DND-41 (cell line): Measurements from ENCODE around the gene C1orf198.

ENCODE experiments used
- ATAC-seq: fragments of 200-7000 bp; cut with Tn5 transposase; 3 replicates; pipeline ENCODE4 v1.9.1; 2021; ENCODE audit warnings: low read depth; ENCODE audit not compliant: insufficient read depth
- DNase-seq: peaks from one replicate; pipeline ENCODE4 v3.0.0-alpha.2; 2020
- H2AFZ ChIP-seq: 2 replicates; pipeline ENCODE4 v1.6.0; 2012; ENCODE audit warnings: low read depth, low read length
- H3K27ac ChIP-seq: 2 replicates; pipeline ENCODE4 v1.5.1; 2012; ENCODE audit warnings: low read length, inconsistent platforms
- H3K27me3 ChIP-seq: fragments of 200-600 bp; sonication (generic); 2 replicates; pipeline ENCODE4 v1.6.0; 2012; ENCODE audit warnings: low read length, mild to moderate bottlenecking, inconsistent platforms; ENCODE audit not compliant: insufficient read depth, poor library complexity
- H3K36me3 ChIP-seq: 2 replicates; pipeline ENCODE4 v1.5.1; 2012; ENCODE audit warnings: low read length, inconsistent platforms; ENCODE audit not compliant: insufficient read depth
- H3K4me1 ChIP-seq: 2 replicates; pipeline ENCODE4 v1.5.1; 2012; ENCODE audit warnings: mild to moderate bottlenecking, low read length; ENCODE audit not compliant: insufficient read depth
- H3K4me2 ChIP-seq: 2 replicates; pipeline ENCODE4 v1.6.0; 2012; ENCODE audit warnings: mild to moderate bottlenecking, moderate library complexity, low read length, inconsistent platforms; ENCODE audit not compliant: insufficient read depth
- H3K4me3 ChIP-seq, 2 experiments: fragments of 200-600 bp in 1 of 2; shearing (Covaris generic) in 1 of 2; 2 replicates each; pipeline ENCODE4 v1.5.1; 2012 to 2016; ENCODE audit warnings: inconsistent platforms in 2 of 2, low read length in 2 of 2, mild to moderate bottlenecking in 2 of 2, low read depth in 1 of 2, moderate library complexity in 1 of 2
- H3K79me2 ChIP-seq: 2 replicates; pipeline ENCODE4 v1.6.0; 2012; ENCODE audit warnings: low read length, inconsistent platforms; ENCODE audit not compliant: insufficient read depth
- H3K9ac ChIP-seq: 2 replicates; pipeline ENCODE4 v1.6.0; 2012; ENCODE audit warnings: low read depth, mild to moderate bottlenecking, inconsistent platforms, low read length, moderate library complexity
- H3K9me3 ChIP-seq: 2 replicates; pipeline ENCODE4 v1.5.1; 2012; ENCODE audit warnings: low read length, moderate library complexity, mild to moderate bottlenecking, inconsistent platforms; ENCODE audit not compliant: insufficient read depth, severe bottlenecking
- H4K20me1 ChIP-seq: 2 replicates; pipeline ENCODE4 v1.6.0; 2012; ENCODE audit warnings: low read length; ENCODE audit not compliant: insufficient read depth
- EZH2 ChIP-seq: IDR thresholded peaks from 3 replicates; pipeline ENCODE4 v1.6.1; 2012; ENCODE audit warnings: borderline replicate concordance, low read depth, mild to moderate bottlenecking, moderate library complexity, low read length, inconsistent platforms; ENCODE audit not compliant: severe bottlenecking
- TF ChIP-seq, protein P1 (sequence below): IDR thresholded peaks from 2 replicates; pipeline ENCODE4 v1.5.1; 2012; ENCODE audit warnings: borderline replicate concordance, low read length, moderate library complexity, mild to moderate bottlenecking; ENCODE audit not compliant: poor library complexity, severe bottlenecking; ENCODE audit errors: extremely low read depth

The C1orf198 gene

GRCh38 chr1:230857077-230857476 lies 11.2 kb downstream of the C1orf198 start:
- no peaks in the 10 kb centered on the region for H3K79me2 ChIP-seq

GRCh38 chr1:230855886-230856285 lies 12.4 kb downstream of the C1orf198 start:
- Histone ChIP-seq H3K36me3 (peaks cover 11% of the 10 kb centered on the region), H3K4me1 (no peaks in the 10 kb centered on the region), H3K9ac (no peak overlapping the region), H3K27me3 (no peaks in the 10 kb centered on the region), H4K20me1 (peaks cover under 1% of the 10 kb centered on the region; the same call in 1 of the 2 replicates), H3K79me2 (no peaks in the 10 kb centered on the region), H3K4me3 (no peak overlapping the region), H2AFZ (no peak overlapping the region), H3K9me3 (no peaks in the 10 kb centered on the region), H3K27ac (no peak overlapping the region), H3K4me2 (no peak overlapping the region)
- ATAC-seq (no peak), DNase-seq (no peak)
- no peak for TF ChIP-seq EZH2
- TF ChIP-seq, protein P1, sequence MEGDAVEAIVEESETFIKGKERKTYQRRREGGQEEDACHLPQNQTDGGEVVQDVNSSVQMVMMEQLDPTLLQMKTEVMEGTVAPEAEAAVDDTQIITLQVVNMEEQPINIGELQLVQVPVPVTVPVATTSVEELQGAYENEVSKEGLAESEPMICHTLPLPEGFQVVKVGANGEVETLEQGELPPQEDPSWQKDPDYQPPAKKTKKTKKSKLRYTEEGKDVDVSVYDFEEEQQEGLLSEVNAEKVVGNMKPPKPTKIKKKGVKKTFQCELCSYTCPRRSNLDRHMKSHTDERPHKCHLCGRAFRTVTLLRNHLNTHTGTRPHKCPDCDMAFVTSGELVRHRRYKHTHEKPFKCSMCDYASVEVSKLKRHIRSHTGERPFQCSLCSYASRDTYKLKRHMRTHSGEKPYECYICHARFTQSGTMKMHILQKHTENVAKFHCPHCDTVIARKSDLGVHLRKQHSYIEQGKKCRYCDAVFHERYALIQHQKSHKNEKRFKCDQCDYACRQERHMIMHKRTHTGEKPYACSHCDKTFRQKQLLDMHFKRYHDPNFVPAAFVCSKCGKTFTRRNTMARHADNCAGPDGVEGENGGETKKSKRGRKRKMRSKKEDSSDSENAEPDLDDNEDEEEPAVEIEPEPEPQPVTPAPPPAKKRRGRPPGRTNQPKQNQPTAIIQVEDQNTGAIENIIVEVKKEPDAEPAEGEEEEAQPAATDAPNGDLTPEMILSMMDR = no peak

More at GRCh38 chr1:230857077-230857476, 11.2 kb downstream of the C1orf198 start:
- no peaks in the 10 kb centered on the region for H3K4me1 ChIP-seq
- DNase-seq = no peak
- no peak overlapping the region for H3K4me2 ChIP-seq
- no peak overlapping the region for H3K27ac ChIP-seq
- TF ChIP-seq, protein P1 = no peak
- TF ChIP-seq EZH2 = no peak
- peaks cover 11% of the 10 kb centered on the region for H3K36me3 ChIP-seq
- H4K20me1 ChIP-seq = no peaks in the 10 kb centered on the region; the same call in 1 of the 2 replicates
- no peak for ATAC-seq
- H3K27me3 ChIP-seq = no peaks in the 10 kb centered on the region
- no peaks in the 10 kb centered on the region for H3K9me3 ChIP-seq
- H3K9ac ChIP-seq = no peak overlapping the region
- no peak overlapping the region for H2AFZ ChIP-seq
- no peak overlapping the region for H3K4me3 ChIP-seq

DNA sequence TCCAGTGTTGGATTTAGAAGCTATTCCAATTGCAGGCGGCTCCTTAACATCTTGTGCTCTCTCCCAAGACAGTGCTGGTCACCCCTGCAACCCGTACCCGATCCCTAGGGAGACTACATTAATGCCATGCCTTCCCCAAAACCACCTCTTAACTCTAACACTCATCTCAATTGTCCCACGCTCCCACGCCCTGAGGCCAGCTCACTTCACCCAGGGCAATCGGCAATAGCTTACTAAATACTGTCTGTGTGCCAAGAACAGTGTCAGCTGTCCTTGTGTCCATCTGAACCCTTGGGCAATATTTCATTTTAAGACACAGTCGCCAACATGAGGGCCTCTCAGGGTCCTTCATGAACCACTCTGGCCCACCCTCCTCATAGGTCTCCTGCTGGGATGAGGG lies 13.9 kb downstream of the C1orf198 start:
- Histone ChIP-seq H3K4me1 (no peaks in the 10 kb centered on the region), H3K4me2 (no peak overlapping the region), H3K79me2 (no peaks in the 10 kb centered on the region), H3K27me3 (no peaks in the 10 kb centered on the region), H3K9me3 (no peaks in the 10 kb centered on the region), H4K20me1 (peaks cover 10% of the 10 kb centered on the region), H3K27ac (no peak overlapping the region), H3K9ac (no peak overlapping the region), H3K36me3 (peaks cover 11% of the 10 kb centered on the region), H2AFZ (no peak overlapping the region), H3K4me3 (no peak overlapping the region)
- ATAC-seq (no peak), DNase-seq (no peak)
- no peak for TF ChIP-seq EZH2
- TF ChIP-seq, protein P1 = no peak

- H3K79me2 ChIP-seq = no peaks in the 10 kb centered on the region
- no peak for TF ChIP-seq EZH2
- TF ChIP-seq, protein P1 = no peak
- H3K4me1 ChIP-seq = no peaks in the 10 kb centered on the region
- no peak for ATAC-seq
- H3K9me3 ChIP-seq = no peaks in the 10 kb centered on the region
- no peak overlapping the region for H3K27ac ChIP-seq
- H3K36me3 ChIP-seq = peaks cover 11% of the 10 kb centered on the region
- H3K4me2 ChIP-seq = no peak overlapping the region
- H3K9ac ChIP-seq = no peak overlapping the region
- no peak overlapping the region for H3K4me3 ChIP-seq
- H2AFZ ChIP-seq = no peak overlapping the region
- no peaks in the 10 kb centered on the region for H3K27me3 ChIP-seq
- no peak for DNase-seq
- H4K20me1 ChIP-seq = peaks cover 10% of the 10 kb centered on the region
Observed at GRCh38 chr1:230853731-230854130, 14.6 kb downstream of the C1orf198 start.
